Stimulated activated naive CD8-positive, alpha-beta T cell treated with anti-CD3 and anti-CD28 coated beads, Interleukin-15, amount 100 ng/mL, for 72 hours (primary cell): ENCODE measurements around the gene SLC22A2.

ENCODE experiments used
- ATAC-seq: fragments of 150-1000 bp; cut with Tn5 transposase; 2 replicates; pipeline ENCODE4 v1.10.0; 2021; ENCODE audit warnings: mild to moderate bottlenecking, moderate library complexity
- DNase-seq, 2 donors: peaks; one replicate each; pipeline ENCODE4 v3.0.0; 2021 to 2022
- H3K27ac Mint-ChIP-seq, 2 donors: one replicate each; pipeline ENCODE4 v1.8.0; 2022; ENCODE audit warnings: mild to moderate bottlenecking in 2 of 2, mixed read lengths in 2 of 2, moderate library complexity in 2 of 2
- H3K27me3 Mint-ChIP-seq: one replicate; pipeline ENCODE4 v1.8.0; 2022; ENCODE audit warnings: mixed read lengths
- H3K4me1 Mint-ChIP-seq: one replicate; pipeline ENCODE4 v1.8.0; 2022; ENCODE audit warnings: mild to moderate bottlenecking, mixed read lengths
- H3K4me3 Mint-ChIP-seq, 2 donors: one replicate each; pipeline ENCODE4 v1.8.0; 2022; ENCODE audit warnings: mild to moderate bottlenecking in 2 of 2, mixed read lengths in 2 of 2, moderate library complexity in 1 of 2
- H3K9me3 Mint-ChIP-seq, 2 donors: one replicate each; pipeline ENCODE4 v1.8.0; 2022; ENCODE audit warnings: mixed read lengths in 2 of 2

The SLC22A2 gene

GRCh38 chr6:160261991-160262680 is 3.5 kb upstream of the SLC22A2 start:
- Mint-ChIP-seq H3K4me3 (no peak overlapping the region), H3K27ac (peak overlapping the region in 1 of 2 donors; percentile 5), H3K4me1 (peaks cover 8% of the 10 kb centered on the region), H3K9me3 (no peaks in the 10 kb centered on the region), H3K27me3 (peaks cover 36% of the 10 kb centered on the region)
- DNase-seq (no peak), ATAC-seq (peak; percentile 54)

GRCh38 chr6:160260803-160261450 is 2.3 kb upstream of the SLC22A2 start:
- peaks cover 2% of the 10 kb centered on the region for H3K4me1 Mint-ChIP-seq
- no peak overlapping the region for H3K4me3 Mint-ChIP-seq
- ATAC-seq (no peak), DNase-seq (no peak)
- H3K27me3 Mint-ChIP-seq = peaks cover 36% of the 10 kb centered on the region
- no peak overlapping the region for H3K27ac Mint-ChIP-seq
- H3K9me3 Mint-ChIP-seq = no peaks in the 10 kb centered on the region

GRCh38 chr6:160260367-160260766 is 1.7 kb upstream of the SLC22A2 start:
- H3K9me3 Mint-ChIP-seq = no peaks in the 10 kb centered on the region
- ATAC-seq = no peak
- no peak overlapping the region for H3K4me3 Mint-ChIP-seq
- DNase-seq = no peak
- no peaks in the 10 kb centered on the region for H3K4me1 Mint-ChIP-seq
- H3K27me3 Mint-ChIP-seq = peaks cover 36% of the 10 kb centered on the region
- no peak overlapping the region for H3K27ac Mint-ChIP-seq

GRCh38 chr6:160259598-160259997 is 977 bp upstream of the SLC22A2 start:
- H3K4me1 Mint-ChIP-seq = no peaks in the 10 kb centered on the region
- peaks cover 38% of the 10 kb centered on the region for H3K27me3 Mint-ChIP-seq

GRCh38 chr6:160259143-160259425 is 463 bp upstream of the SLC22A2 start:
- Mint-ChIP-seq H3K4me3 (no peak overlapping the region), H3K27me3 (peaks cover 42% of the 10 kb centered on the region), H3K4me1 (no peaks in the 10 kb centered on the region), H3K9me3 (no peaks in the 10 kb centered on the region), H3K27ac (no peak overlapping the region)
- no peak for ATAC-seq
- DNase-seq = no peak

More at GRCh38 chr6:160259598-160259997, 977 bp upstream of the SLC22A2 start:
- ATAC-seq (no peak), DNase-seq (no peak)
- H3K4me3 Mint-ChIP-seq = no peak overlapping the region
- H3K27ac Mint-ChIP-seq = no peak overlapping the region
- H3K9me3 Mint-ChIP-seq = no peaks in the 10 kb centered on the region

GRCh38 chr6:160256445-160256844 is 2.2 kb downstream of the SLC22A2 start:
- no peak for ATAC-seq

GRCh38 chr6:160254467-160255312 is 3.9 kb downstream of the SLC22A2 start:
- DNase-seq (no peak), ATAC-seq (no peak)
- Mint-ChIP-seq H3K4me1 (no peaks in the 10 kb centered on the region), H3K9me3 (no peaks in the 10 kb centered on the region), H3K27me3 (peaks cover 22% of the 10 kb centered on the region), H3K27ac (no peak overlapping the region), H3K4me3 (no peak overlapping the region)

More at GRCh38 chr6:160256445-160256844, 2.2 kb downstream of the SLC22A2 start:
- no peak overlapping the region for H3K4me3 Mint-ChIP-seq
- no peaks in the 10 kb centered on the region for H3K4me1 Mint-ChIP-seq
- DNase-seq = no peak
- H3K27ac Mint-ChIP-seq = no peak overlapping the region
- peaks cover 32% of the 10 kb centered on the region for H3K27me3 Mint-ChIP-seq
- H3K9me3 Mint-ChIP-seq = no peaks in the 10 kb centered on the region

- H3K9me3 Mint-ChIP-seq = no peaks in the 10 kb centered on the region
- H3K27me3 Mint-ChIP-seq = peaks cover 12% of the 10 kb centered on the region
- no peak overlapping the region for H3K4me3 Mint-ChIP-seq
- no peaks in the 10 kb centered on the region for H3K4me1 Mint-ChIP-seq
- no peak overlapping the region for H3K27ac Mint-ChIP-seq
- DNase-seq (no peak), ATAC-seq (no peak)
Observed at GRCh38 chr6:160253714-160254113, 4.9 kb downstream of the SLC22A2 start.

- Mint-ChIP-seq H3K4me3 (no peak overlapping the region), H3K27ac (no peak overlapping the region), H3K4me1 (no peaks in the 10 kb centered on the region), H3K9me3 (no peaks in the 10 kb centered on the region), H3K27me3 (peaks cover 12% of the 10 kb centered on the region)
- ATAC-seq (no peak), DNase-seq (no peak)
Observed at GRCh38 chr6:160253292-160253691, 5.3 kb downstream of the SLC22A2 start.

GRCh38 chr6:160252073-160252813 is 6.4 kb downstream of the SLC22A2 start:
- no peak for DNase-seq
- H3K4me3 Mint-ChIP-seq = no peak overlapping the region
- ATAC-seq = peak; percentile 53
- H3K4me1 Mint-ChIP-seq = no peaks in the 10 kb centered on the region
- no peak overlapping the region for H3K27ac Mint-ChIP-seq
- peaks cover 20% of the 10 kb centered on the region for H3K27me3 Mint-ChIP-seq
- H3K9me3 Mint-ChIP-seq = no peaks in the 10 kb centered on the region

GRCh38 chr6:160249671-160250070 is 8.9 kb downstream of the SLC22A2 start:
- Mint-ChIP-seq H3K4me1 (no peaks in the 10 kb centered on the region), H3K9me3 (no peaks in the 10 kb centered on the region), H3K27ac (no peak overlapping the region), H3K27me3 (peaks cover 20% of the 10 kb centered on the region), H3K4me3 (no peak overlapping the region)
- DNase-seq (no peak), ATAC-seq (no peak)

GRCh38 chr6:160248538-160248937 is 10.1 kb downstream of the SLC22A2 start:
- Mint-ChIP-seq H3K4me1 (no peaks in the 10 kb centered on the region), H3K9me3 (no peaks in the 10 kb centered on the region), H3K4me3 (no peak overlapping the region), H3K27me3 (peaks cover 14% of the 10 kb centered on the region), H3K27ac (no peak overlapping the region)
- DNase-seq = no peak
- ATAC-seq = peak; percentile 62

- Mint-ChIP-seq H3K27me3 (peaks cover 14% of the 10 kb centered on the region), H3K27ac (peak overlapping the region in 1 of 2 donors; percentile 8), H3K4me3 (no peak overlapping the region), H3K9me3 (no peaks in the 10 kb centered on the region), H3K4me1 (no peaks in the 10 kb centered on the region)
- DNase-seq (no peak), ATAC-seq (no peak)
Observed at GRCh38 chr6:160247457-160247883, 11.2 kb downstream of the SLC22A2 start.

- DNase-seq (no peak), ATAC-seq (no peak)
- H3K4me1 Mint-ChIP-seq = no peaks in the 10 kb centered on the region
- H3K4me3 Mint-ChIP-seq = no peak overlapping the region
- peaks cover 11 to 23% of the 10 kb centered on the region in 2 donors for H3K9me3 Mint-ChIP-seq
- H3K27me3 Mint-ChIP-seq = peaks cover 20% of the 10 kb centered on the region
- no peak overlapping the region for H3K27ac Mint-ChIP-seq
Observed at GRCh38 chr6:160240691-160241084, 17.9 kb downstream of the SLC22A2 start.

- Mint-ChIP-seq H3K9me3 (peaks cover 11 to 23% of the 10 kb centered on the region in 2 donors), H3K27ac (peak overlapping the region in 1 of 2 donors; percentile 37), H3K4me1 (no peaks in the 10 kb centered on the region), H3K4me3 (no peak overlapping the region), H3K27me3 (peaks cover 20% of the 10 kb centered on the region)
- no peak for ATAC-seq
- DNase-seq = no peak
Observed at GRCh38 chr6:160239929-160240690, 18.5 kb downstream of the SLC22A2 start.
